ENCODE data around the gene PRMT1.
A peak's percentile ranks its signal among the peaks of the same experiment; 100 is the strongest.

PRMT1 gene

GRCh38 chr19:49686503-49687088 lies 9.5 kb downstream of the PRMT1 start:
- Histone ChIP-seq H3K36me3 (ENCODE audit: control insufficient read depth, insufficient read depth, low read length, severe bottlenecking) (peaks cover 50% of the 10 kb centered on the region), H3K27me3 (replicated peaks; ENCODE audit: control insufficient read depth, insufficient read depth, low read length) (no peaks in the 10 kb centered on the region), H3K4me1 (ENCODE audit: control insufficient read depth, insufficient read depth, low read length) (peaks cover 23% of the 10 kb centered on the region), H3K4me3 (ENCODE audit: low read length) (no peak overlapping the region), H3K9me3 (ENCODE audit: control insufficient read depth, low read length) (no peaks in the 10 kb centered on the region), H3K9ac (ENCODE audit: low read length) (no peak overlapping the region)
- no peak for DNase-seq (ENCODE audit: low read depth)

GRCh38 chr19:49687150-49687549 lies 10.1 kb downstream of the PRMT1 start:
- no peak overlapping the region for H3K9ac ChIP-seq (ENCODE audit: low read length)
- peaks cover 44% of the 10 kb centered on the region for H3K36me3 ChIP-seq (ENCODE audit: control insufficient read depth, insufficient read depth, low read length, severe bottlenecking)

GRCh38 chr19:49687566-49688316 lies 10.7 kb downstream of the PRMT1 start:
- Histone ChIP-seq H3K27me3 (replicated peaks; ENCODE audit: control insufficient read depth, insufficient read depth, low read length) (no peaks in the 10 kb centered on the region), H3K4me1 (ENCODE audit: control insufficient read depth, insufficient read depth, low read length) (peaks cover 14% of the 10 kb centered on the region), H3K9me3 (ENCODE audit: control insufficient read depth, low read length) (no peaks in the 10 kb centered on the region), H3K9ac (ENCODE audit: low read length) (no peak overlapping the region), H3K4me3 (ENCODE audit: low read length) (no peak overlapping the region), H3K36me3 (ENCODE audit: control insufficient read depth, insufficient read depth, low read length, severe bottlenecking) (peaks cover 40% of the 10 kb centered on the region)
- DNase-seq (ENCODE audit: low read depth) = no peak

More at GRCh38 chr19:49687150-49687549, 10.1 kb downstream of the PRMT1 start:
- peaks cover 18% of the 10 kb centered on the region for H3K4me1 ChIP-seq (ENCODE audit: control insufficient read depth, insufficient read depth, low read length)
- H3K27me3 ChIP-seq (replicated peaks; ENCODE audit: control insufficient read depth, insufficient read depth, low read length) = no peaks in the 10 kb centered on the region
- no peak for DNase-seq (ENCODE audit: low read depth)
- no peaks in the 10 kb centered on the region for H3K9me3 ChIP-seq (ENCODE audit: control insufficient read depth, low read length)
- H3K4me3 ChIP-seq (ENCODE audit: low read length) = no peak overlapping the region

- no peak overlapping the region for H3K4me3 ChIP-seq (ENCODE audit: low read length)
- no peak for DNase-seq (ENCODE audit: low read depth)
- no peak overlapping the region for H3K9ac ChIP-seq (ENCODE audit: low read length)
- peaks cover 14% of the 10 kb centered on the region for H3K4me1 ChIP-seq (ENCODE audit: control insufficient read depth, insufficient read depth, low read length)
- H3K27me3 ChIP-seq (replicated peaks; ENCODE audit: control insufficient read depth, insufficient read depth, low read length) = no peaks in the 10 kb centered on the region
- peaks cover 34% of the 10 kb centered on the region for H3K36me3 ChIP-seq (ENCODE audit: control insufficient read depth, insufficient read depth, low read length, severe bottlenecking)
- H3K9me3 ChIP-seq (ENCODE audit: control insufficient read depth, low read length) = no peaks in the 10 kb centered on the region
These were observed 11.6 kb downstream of the PRMT1 start for GRCh38 chr19:49688531-49689132.

- Histone ChIP-seq H3K4me1 (ENCODE audit: control insufficient read depth, insufficient read depth, low read length) (peaks cover 14% of the 10 kb centered on the region), H3K27me3 (replicated peaks; ENCODE audit: control insufficient read depth, insufficient read depth, low read length) (no peaks in the 10 kb centered on the region), H3K4me3 (ENCODE audit: low read length) (peak within 1 kb of the TSS; percentile 73), H3K36me3 (ENCODE audit: control insufficient read depth, insufficient read depth, low read length, severe bottlenecking) (peaks cover 27% of the 10 kb centered on the region), H3K9me3 (ENCODE audit: control insufficient read depth, low read length) (no peaks in the 10 kb centered on the region), H3K9ac (ENCODE audit: low read length) (peak within 1 kb of the TSS; percentile 55)
- DNase-seq (ENCODE audit: low read depth) = no peak
These were observed 12.3 kb downstream of the PRMT1 start, which contains the start of gene ADM5 for GRCh38 chr19:49689133-49690078. ADM5 (plus strand) TSS chr19:49689594; CDS start chr19:49689838, 244 bp downstream.

GRCh38 chr19:49690079-49690655 lies 13.1 kb downstream of the PRMT1 start:
- peak overlapping the region; percentile 73 for H3K4me3 ChIP-seq (ENCODE audit: low read length)
- no peak for DNase-seq (ENCODE audit: low read depth)
- peaks cover 19% of the 10 kb centered on the region for H3K36me3 ChIP-seq (ENCODE audit: control insufficient read depth, insufficient read depth, low read length, severe bottlenecking)
- H3K9me3 ChIP-seq (ENCODE audit: control insufficient read depth, low read length) = no peaks in the 10 kb centered on the region
- peak overlapping the region; percentile 55 for H3K9ac ChIP-seq (ENCODE audit: low read length)
- H3K27me3 ChIP-seq (replicated peaks; ENCODE audit: control insufficient read depth, insufficient read depth, low read length) = no peaks in the 10 kb centered on the region
- peaks cover 14% of the 10 kb centered on the region for H3K4me1 ChIP-seq (ENCODE audit: control insufficient read depth, insufficient read depth, low read length)

GRCh38 chr19:49690656-49691242 lies 13.7 kb downstream of the PRMT1 start, which contains the start of gene CPT1C:
CPT1C (plus strand) TSS chr19:49691116; CDS start chr19:49692253, 1,137 bp downstream.
- Histone ChIP-seq H3K9me3 (ENCODE audit: control insufficient read depth, low read length) (no peaks in the 10 kb centered on the region), H3K27me3 (replicated peaks; ENCODE audit: control insufficient read depth, insufficient read depth, low read length) (no peaks in the 10 kb centered on the region), H3K9ac (ENCODE audit: low read length) (peak within 1 kb of the TSS; percentile 67), H3K4me1 (ENCODE audit: control insufficient read depth, insufficient read depth, low read length) (peaks cover 14% of the 10 kb centered on the region), H3K4me3 (ENCODE audit: low read length) (peak within 1 kb of the TSS; percentile 73), H3K36me3 (ENCODE audit: control insufficient read depth, insufficient read depth, low read length, severe bottlenecking) (peaks cover 13% of the 10 kb centered on the region)
- peak; percentile 92 for DNase-seq (ENCODE audit: low read depth)

- no peaks in the 10 kb centered on the region for H3K9me3 ChIP-seq (ENCODE audit: control insufficient read depth, low read length)
- H3K9ac ChIP-seq (ENCODE audit: low read length) = peak overlapping the region; percentile 67
- H3K4me1 ChIP-seq (ENCODE audit: control insufficient read depth, insufficient read depth, low read length) = peaks cover 14% of the 10 kb centered on the region
- peaks cover 7% of the 10 kb centered on the region for H3K36me3 ChIP-seq (ENCODE audit: control insufficient read depth, insufficient read depth, low read length, severe bottlenecking)
- peak overlapping the region; percentile 73 for H3K4me3 ChIP-seq (ENCODE audit: low read length)
- peak; percentile 90 for DNase-seq (ENCODE audit: low read depth)
- H3K27me3 ChIP-seq (replicated peaks; ENCODE audit: control insufficient read depth, insufficient read depth, low read length) = no peaks in the 10 kb centered on the region
These were observed 14.4 kb downstream of the PRMT1 start for GRCh38 chr19:49691243-49692146.

GRCh38 chr19:49692147-49692506 lies 15.1 kb downstream of the PRMT1 start:
- no peak for DNase-seq (ENCODE audit: low read depth)
- Histone ChIP-seq H3K4me3 (ENCODE audit: low read length) (peak overlapping the region; percentile 33), H3K9me3 (ENCODE audit: control insufficient read depth, low read length) (no peaks in the 10 kb centered on the region), H3K9ac (ENCODE audit: low read length) (no peak overlapping the region), H3K27me3 (replicated peaks; ENCODE audit: control insufficient read depth, insufficient read depth, low read length) (no peaks in the 10 kb centered on the region), H3K4me1 (ENCODE audit: control insufficient read depth, insufficient read depth, low read length) (peaks cover 14% of the 10 kb centered on the region), H3K36me3 (ENCODE audit: control insufficient read depth, insufficient read depth, low read length, severe bottlenecking) (peaks cover 4% of the 10 kb centered on the region)

Measured in adipocyte (in vitro differentiated cells).